Activated CD4-positive, alpha-beta T cell treated with anti-CD3 and anti-CD28 coated beads for 1 hour (primary cell): ENCODE results near the gene TMEM184B.
A peak's percentile ranks its signal among the peaks of the same experiment; 100 is the strongest.
"Not testable (repeated sequence)": the region's sequence is repeated elsewhere in the genome, so short reads cannot be mapped to it uniquely, and the experiment has no call there.

Experiments
- DNase-seq: peaks from one replicate; pipeline ENCODE4 v3.0.0-alpha.2; 2020

The TMEM184B gene

GRCh38 chr22:38202437-38203089 lies 70.2 kb downstream of the TMEM184B start:
- DNase-seq, result peak; percentile 16

DNA sequence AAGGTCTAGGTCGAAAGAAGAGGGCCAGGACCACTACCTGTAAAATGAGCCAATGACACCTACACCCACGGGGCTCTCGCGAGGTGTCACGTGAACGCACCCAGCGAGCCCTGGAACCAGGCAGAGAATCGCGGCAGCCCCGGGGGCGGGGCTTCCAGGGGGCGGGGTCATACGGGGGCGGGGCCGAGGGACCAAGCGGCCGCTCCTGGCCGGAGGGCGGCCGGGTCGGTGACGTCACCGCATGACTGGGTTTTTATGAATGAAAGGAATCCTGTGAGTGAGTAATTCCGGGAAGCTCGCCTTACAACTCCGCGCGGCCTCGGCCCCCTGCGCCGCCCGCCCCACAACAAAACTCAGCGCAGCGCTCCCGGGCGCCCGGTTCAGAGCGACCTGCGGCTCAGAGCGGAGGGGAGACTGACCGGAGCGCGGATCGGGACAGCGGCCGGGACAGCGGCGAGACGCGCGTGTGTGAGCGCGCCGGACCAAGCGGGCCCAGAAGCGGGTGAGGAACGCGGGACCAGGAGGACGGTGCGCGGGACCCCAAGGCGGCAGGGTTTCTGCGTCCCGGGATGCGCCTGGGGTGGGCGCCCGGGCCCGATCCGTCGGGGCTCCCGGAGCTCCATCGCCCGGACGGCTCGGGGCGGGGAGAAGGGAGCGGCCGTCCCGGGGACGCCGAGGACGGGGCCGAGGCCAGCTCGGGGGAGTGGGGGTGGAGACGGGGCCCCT lies 70.9 kb downstream of the TMEM184B start, which contains the start of gene MAFF:
Gene MAFF (plus strand): TSS at position 284 of the 726 bp plus-strand sequence. CDS start 11,860 bp downstream, outside the sequence.
- DNase-seq, result peak; percentile 78

DNA sequence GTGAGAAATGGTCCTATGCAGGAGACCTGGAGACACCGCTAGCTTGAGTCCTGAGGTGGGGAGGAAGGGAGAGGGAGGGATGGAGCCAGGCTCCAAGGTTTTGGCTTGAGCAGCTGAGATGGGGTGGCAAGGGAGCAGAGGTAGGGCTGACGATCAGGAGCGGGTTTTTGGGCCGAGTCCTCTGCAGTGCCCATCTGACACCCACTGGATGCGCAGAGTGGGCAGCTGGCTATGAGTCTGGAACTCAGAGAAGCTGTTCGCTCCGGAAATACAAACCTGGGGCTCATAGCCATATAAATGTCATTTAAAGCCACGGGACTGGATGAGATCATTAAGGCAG lies 71.5 kb downstream of the TMEM184B start:
- DNase-seq, result no peak

- DNase-seq, result no peak
These were observed 72.8 kb downstream of the TMEM184B start for GRCh38 chr22:38199826-38200559.

- DNase-seq, result no peak
These were observed 75.9 kb downstream of the TMEM184B start for GRCh38 chr22:38196791-38197419.

DNA sequence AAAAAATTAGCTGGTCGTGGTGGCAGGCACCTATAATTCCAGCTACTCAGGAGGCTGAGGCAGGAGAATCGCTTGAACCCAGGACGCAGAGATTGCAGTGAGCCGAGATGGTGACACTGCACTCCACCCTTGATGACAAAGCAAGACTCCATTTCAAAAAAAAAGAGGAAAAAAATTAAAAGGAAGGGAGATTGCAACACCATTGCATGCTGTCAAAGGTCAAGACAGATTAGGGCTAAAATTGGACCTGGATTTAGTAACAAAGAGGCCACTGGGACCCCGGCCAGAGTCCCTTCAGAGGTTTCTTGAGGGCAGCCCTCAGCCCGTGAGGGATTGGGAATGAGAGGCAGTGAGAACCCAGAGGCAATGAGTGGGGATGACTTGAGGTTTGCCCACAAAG lies 79.2 kb downstream of the TMEM184B start:
- no peak for DNase-seq

GRCh38 chr22:38192475-38192863 lies 80.3 kb downstream of the TMEM184B start:
- DNase-seq, result no peak

- DNase-seq, result no peak
These were observed 80.9 kb downstream of the TMEM184B start for GRCh38 chr22:38191731-38192474.

- no peak for DNase-seq
These were observed 81.8 kb downstream of the TMEM184B start for GRCh38 chr22:38191055-38191454.

DNA sequence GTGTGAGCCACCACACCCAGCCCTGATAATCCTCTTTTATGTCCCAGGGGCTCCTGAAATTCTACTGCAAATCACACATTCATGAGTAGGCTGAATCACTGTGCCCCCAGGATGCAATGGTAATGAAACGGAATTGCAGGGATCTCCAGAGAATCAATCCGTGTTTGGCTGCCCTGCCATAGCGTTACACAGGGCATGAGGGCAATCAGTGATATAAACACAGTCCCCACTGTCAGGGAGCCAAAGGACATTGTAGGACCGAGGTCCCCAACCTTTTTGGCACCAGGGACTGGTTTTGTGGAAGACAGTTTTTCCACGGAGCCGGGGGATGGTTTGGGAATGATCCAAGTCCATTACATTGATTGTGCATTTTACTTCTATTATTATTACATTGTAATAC lies 82.2 kb downstream of the TMEM184B start:
- DNase-seq, result no peak

GRCh38 chr22:38189104-38189503 lies 83.7 kb downstream of the TMEM184B start:
- no peak for DNase-seq

DNA sequence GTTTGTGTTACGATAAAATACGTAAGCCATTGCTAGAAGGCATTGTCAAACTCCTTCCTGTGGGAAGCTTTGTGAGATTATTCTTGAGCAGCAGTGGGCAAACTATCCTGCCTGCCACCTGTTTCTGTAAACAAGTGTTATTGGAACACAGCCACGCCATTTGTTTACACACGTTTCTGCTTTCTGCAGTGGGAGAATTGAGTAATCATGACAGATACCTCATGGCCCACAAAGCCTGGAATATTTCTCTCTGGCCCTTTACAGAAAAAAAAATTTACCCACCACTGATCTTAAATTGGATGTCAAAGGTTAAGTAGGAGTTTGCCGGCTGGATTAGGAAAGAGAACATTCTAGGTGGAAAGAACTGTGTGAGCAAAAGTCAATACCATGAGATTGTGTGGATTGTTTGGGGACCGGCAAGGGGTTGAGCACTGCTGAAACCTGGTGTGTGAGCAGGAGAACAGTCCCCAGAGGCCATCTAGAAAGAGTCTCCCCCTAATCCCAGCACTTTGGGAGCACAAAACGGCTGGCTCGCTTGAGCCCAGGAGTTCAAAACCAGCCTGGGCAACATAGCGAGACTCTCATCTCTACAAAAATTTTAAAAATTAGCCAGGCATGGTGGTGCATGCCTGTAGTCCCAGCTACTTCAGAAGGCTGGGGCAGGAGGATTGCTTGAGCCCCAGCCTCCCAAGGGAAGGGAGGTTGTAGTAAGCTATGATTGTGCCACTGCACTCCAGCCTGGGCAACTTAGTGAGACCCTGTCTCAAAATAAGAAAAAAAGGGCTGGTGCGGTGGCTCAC lies 85.2 kb downstream of the TMEM184B start:
- DNase-seq, result no peak

DNA sequence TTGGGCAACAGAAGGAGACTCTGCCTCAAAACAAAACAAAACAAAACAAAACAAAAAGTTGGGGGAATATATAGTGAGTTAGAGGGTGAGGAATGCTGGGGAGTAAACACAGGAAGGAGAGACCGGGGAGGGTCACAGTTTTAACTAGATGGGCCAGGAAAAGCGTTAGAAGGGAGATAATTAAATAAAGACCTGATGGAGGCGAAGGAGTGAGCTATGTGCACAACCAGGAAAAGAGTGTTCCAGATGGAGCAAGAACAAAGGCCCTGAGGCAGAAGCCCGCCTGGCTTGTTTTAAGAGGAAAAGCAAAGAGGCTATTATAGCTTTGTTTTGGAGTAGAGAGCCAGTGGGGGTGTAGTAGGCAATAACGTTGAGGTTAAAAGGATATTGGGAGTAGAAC lies 86.4 kb downstream of the TMEM184B start:
- no peak for DNase-seq

- no peak for DNase-seq
These were observed 88.0 kb downstream of the TMEM184B start for GRCh38 chr22:38184788-38185187.

DNA sequence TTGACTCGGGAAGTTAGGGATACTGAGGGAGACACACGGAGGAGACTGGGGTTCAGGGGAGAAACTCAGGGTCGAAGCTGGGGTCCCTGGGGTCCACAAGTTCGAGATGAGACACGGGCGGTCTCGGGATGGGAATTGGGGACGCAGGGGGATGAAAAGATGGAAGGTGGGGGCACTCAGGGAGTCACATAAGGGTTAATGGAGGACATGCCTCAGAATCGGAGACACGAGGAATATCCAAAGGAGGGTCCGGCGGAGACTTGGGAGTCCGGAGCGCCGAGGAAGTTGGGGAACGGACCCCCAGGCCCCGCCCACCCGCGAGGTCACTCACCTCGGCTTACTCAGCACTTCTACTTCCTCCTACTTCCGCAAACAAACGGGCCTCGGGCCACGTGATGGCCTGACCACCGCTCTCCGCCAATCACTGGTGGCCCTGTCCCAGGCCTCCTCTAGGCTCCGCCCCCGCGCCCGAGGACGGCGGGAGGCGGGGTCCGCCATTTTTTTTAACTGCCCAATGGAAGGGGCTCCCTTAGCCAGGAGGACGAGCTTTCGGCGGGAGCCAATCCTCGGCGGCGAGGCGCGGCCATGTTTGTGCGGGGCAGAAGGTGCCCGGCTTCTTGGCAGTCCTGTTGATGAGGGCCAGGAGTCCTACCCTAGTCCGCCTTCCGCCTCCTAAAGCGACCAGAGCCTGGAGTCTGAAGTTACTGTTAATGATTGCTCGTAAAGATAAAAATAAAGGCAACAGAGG lies 91.2 kb downstream of the TMEM184B start, which contains the start of gene PLA2G6:
Gene PLA2G6 (minus strand): TSS at position 378 of the 748 bp plus-strand sequence. CDS start 12,404 bp downstream, outside the sequence.
- DNase-seq, result peak; percentile 92

- no peak for DNase-seq
These were observed 91.9 kb downstream of the TMEM184B start for GRCh38 chr22:38180841-38181452.

DNA sequence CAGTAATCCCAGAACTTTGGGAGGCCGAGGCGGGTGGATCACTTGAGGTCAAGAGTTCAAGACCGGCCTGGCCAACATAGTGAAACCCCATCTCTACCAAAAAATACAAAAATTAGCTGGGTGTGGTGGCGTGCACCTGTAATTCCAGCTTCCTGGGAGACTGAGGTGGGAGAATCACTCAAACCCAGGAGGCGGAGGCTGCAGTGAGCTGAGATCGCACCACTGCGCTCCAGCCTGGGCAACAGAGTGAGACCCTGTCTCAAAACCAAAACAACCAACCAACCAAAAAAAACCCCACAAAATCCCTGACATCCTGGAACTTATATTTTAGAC lies 94.2 kb downstream of the TMEM184B start:
- not testable (repeated sequence) for DNase-seq

DNA sequence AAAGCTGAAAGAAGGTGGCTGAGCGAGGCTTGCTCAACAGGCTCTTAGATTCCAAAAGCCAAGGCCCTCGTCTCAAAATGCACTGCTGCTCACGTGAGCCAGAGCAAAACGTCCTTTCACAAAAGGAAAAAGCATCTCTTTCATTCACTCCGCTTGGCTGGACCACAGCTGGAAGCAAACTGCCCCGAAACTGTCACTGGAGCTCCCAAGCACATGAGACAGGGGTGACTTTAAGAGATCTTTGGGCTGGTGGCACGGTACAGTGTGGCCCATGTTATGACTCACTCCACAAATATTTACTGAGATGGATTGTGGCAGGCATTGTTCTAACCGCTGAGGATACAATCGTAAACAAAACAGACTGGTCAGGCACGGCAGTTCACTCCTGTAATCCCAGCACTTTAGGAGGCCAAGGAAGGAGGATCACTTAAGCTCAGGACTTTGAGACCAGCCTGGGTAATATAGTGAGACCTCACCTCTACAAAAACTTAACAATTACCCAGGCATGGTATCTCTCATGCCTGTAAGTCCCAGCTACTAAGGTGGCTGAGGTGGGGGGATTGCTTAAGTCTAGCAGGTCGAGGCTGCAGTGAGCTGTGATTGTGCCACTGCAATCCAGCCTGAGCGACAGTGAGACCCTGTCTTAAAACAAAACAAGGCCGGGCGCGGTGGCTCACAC lies 94.7 kb downstream of the TMEM184B start:
- DNase-seq, result no peak

DNA sequence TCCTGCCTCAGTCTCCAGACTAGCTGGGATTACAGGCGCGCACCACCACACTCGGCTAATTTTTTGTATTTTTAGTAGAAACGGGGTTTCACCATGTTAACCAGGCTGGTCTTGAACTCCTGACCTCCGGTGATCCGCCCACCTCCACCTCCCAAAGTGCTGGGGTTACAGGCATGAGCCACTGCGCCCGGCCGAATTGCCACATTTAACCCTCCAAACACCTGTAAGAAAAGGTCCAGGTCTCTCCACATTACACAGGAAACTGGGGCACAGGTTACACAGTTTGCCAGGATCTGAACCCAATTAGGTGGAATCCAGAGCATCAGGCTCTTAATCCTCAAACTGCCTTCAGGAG lies 95.3 kb downstream of the TMEM184B start:
- DNase-seq, result not testable (repeated sequence)

DNA sequence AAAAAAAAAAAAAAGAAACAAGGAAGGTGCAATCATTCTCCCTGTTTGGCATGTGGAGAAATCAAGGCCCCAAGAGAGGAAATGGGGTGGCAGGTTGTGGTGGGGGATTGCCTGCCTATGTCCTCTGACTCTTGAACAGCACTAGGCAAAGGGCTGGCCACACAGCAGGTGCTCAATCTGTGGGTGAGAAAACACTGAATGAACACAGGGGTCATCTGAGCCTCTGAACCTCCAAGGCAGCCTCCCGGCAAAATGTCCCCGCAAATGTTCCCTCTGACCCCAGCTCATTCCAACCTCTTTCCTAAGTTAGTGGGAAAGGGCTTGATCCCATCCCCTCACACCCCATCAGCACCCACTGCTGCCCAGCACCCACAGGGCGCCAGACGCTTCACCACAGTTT lies 95.8 kb downstream of the TMEM184B start:
- no peak for DNase-seq
